Mammary microvascular endothelial cell (primary cell): ENCODE results near the gene MAB21L4. TPM values are rescaled to one million over a fixed set of nuclear protein-coding genes. Genes with fewer than 3 reads are reported as not detected.

ENCODE experiments used
- total RNA-seq: library from RNA; depleted of rRNA; stranded (reverse); fragments of >200 nt; gene quantifications from 2 replicates; pipeline ENCODE4 v1.2.3, GENCODE V29; 2015

The MAB21L4 gene
- not detected in 2 replicates for total RNA-seq

DNA sequence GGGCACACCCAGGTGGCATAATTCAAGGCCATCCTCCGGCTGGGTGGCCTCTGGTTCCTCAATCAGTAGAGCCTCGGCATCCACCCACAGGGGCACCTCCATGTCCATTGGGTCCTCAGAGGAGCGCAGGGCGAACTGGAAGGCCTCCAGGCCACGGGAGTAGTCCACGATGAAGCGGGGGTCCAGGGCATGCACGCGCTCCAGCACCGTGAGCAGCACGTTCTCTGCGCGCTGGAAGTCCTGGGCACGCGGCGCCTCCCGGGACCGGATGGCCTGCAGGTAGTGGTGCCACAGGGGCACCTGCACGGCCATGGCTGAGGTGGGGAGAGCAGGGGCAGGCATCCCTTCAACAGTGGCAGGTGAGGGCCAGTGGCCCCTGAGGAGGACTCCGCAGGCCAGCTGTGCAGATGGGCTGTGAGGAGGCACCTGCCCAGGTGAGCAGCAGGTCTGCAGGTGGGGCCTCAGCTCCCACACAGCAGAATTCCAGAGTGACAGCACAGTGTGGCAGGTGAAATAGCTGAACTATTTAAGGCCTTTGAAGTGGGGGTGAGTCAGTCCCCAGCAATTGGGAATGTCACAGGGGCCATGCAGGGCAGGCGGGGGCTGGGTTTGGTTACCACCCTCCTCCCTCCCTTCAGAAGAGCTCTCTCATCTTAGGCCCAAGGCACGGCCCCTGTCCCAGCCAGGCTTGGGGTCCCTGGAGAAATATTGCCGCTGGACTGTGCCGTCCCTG is at the start of gene MAB21L4:
Gene MAB21L4 (minus strand): TSS at position 501 of the 733 bp plus-strand sequence. CDS start 159 bp downstream, at position 342.

DNA sequence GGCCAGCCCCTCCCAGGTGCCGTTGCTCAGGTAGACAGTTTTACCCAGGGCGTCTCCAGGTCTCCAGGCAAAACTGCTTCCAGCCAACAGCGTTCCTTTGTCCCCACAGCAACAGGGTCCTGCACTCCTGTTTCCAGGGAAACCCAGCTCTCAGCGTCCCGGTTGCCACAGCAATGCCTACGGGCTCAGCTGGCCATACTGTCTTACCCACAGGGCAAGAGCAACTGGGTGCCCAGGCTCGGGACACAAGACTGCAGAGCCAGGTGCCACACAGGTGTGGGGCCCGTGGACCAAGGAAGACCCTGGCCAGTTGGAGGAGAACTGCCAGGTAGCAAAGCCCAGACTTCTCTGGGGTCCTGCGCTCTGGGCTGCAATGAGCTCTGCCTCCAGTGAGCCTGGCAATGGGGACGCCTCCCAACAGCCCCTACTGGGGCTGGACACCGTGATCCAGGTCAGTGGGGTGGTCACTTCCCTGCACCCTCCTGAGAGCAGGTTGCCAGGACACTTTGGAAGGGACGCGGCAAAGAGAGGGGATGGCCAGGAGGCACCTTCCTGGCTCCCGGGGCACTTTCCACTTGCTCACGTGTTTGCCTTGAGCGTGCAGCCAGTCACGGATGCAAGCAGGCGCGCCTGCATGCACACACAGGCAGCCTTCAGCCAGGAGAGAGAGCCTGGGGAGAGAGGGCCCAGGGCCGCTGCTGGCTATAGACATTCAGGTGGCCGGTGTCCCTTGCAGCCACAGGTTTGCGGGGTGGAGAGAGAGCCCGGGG is 10.4 kb upstream of the MAB21L4 start, which contains the start of gene CROCC2:
Gene CROCC2 (plus strand): TSS at position 196 of the 770 bp plus-strand sequence. CDS start 178 bp downstream, at position 374.

DNA sequence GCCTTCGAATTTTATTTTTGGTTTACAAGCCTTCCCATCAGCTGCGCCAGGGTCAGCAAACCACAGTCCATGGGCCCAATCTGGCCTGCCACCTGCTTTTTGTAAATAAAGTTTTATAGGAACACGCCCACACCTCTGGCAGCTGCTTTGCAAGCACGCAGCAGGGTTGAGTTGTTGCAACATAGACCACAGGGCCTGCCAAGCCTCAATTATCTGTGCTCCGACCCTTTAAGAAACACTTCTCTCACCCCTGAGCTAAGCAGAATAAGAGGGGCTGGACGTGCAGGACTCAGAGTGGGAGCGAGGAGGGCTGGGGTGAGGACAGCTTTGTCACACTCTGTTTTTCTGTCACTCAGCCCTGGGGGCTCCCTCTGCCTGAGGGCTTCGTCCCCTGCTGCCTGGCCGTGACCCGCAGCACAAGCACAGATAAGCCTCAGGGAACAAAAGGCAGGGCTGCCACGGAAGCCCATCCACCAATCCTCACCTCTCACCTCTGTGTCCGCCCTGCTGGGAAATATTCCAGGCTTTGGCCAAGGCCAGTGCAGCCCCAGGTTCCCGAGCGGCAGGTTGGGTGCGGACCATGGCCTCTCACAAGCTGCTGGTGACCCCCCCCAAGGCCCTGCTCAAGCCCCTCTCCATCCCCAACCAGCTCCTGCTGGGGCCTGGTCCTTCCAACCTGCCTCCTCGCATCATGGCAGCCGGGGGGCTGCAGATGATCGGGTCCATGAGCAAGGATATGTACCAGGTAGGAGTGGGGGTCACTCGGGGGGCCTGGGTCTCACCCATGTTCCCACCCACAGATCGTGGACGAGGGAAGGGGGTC is 27.5 kb downstream of the MAB21L4 start, which contains the start of gene AGXT:
Gene AGXT (plus strand): TSS at position 539 of the 823 bp plus-strand sequence. CDS start 42 bp downstream, at position 581.

Other genes starting within 250 kb of the MAB21L4 start
- gene AQP12B, start 213.3 kb downstream of the MAB21L4 start, total RNA-seq: not detected in 2 replicates
- not detected in 2 replicates for gene AQP12A, start 204.3 kb downstream of the MAB21L4 start, total RNA-seq
- 0.13 TPM in 1 of 2 replicates, not detected in the other for gene KIF1A, start 75.9 kb downstream of the MAB21L4 start, total RNA-seq
- gene AGXT, start 27.3 kb downstream of the MAB21L4 start, total RNA-seq: not detected in 2 replicates
- not detected in 2 replicates for gene CROCC2, start 10.2 kb upstream of the MAB21L4 start, total RNA-seq
- gene SNED1, start 102.5 kb upstream of the MAB21L4 start, total RNA-seq: 3.8 and 4.3 TPM in 2 replicates
- 14.1 and 18.4 TPM in 2 replicates for gene MTERF4, start 206.1 kb upstream of the MAB21L4 start, total RNA-seq